Neuronal stem cell (in vitro differentiated cells): ENCODE results near the gene SLMAP.

Source experiments
- DNase-seq: peaks from one replicate; pipeline ENCODE4 v3.0.0-alpha.2; 2013; ENCODE audit warnings: low spot score
- H2AFZ ChIP-seq: one replicate; pipeline ENCODE4 v1.6.1; 2013; ENCODE audit warnings: mild to moderate bottlenecking, low read length, inconsistent platforms
- H2AK5ac ChIP-seq: 2 replicates; pipeline ENCODE4 v1.6.1; 2013; ENCODE audit warnings: low read depth, mild to moderate bottlenecking, inconsistent platforms, low read length, moderate library complexity, mixed read lengths
- H2BK120ac ChIP-seq: 2 replicates; pipeline ENCODE4 v1.6.1; 2013; ENCODE audit warnings: low read depth, mild to moderate bottlenecking, inconsistent platforms, low read length, moderate library complexity, mixed read lengths
- H2BK12ac ChIP-seq: one replicate; pipeline ENCODE4 v1.6.1; 2013; ENCODE audit warnings: low read length, inconsistent platforms
- H2BK15ac ChIP-seq: 2 replicates; pipeline ENCODE4 v1.6.1; 2013; ENCODE audit warnings: mild to moderate bottlenecking, low read length, inconsistent platforms, mixed read lengths
- H2BK5ac ChIP-seq: one replicate; pipeline ENCODE4 v1.6.1; 2013; ENCODE audit warnings: inconsistent platforms, mild to moderate bottlenecking, low read length, moderate library complexity
- H3K14ac ChIP-seq: one replicate; pipeline ENCODE4 v1.6.1; 2013; ENCODE audit warnings: low read length, inconsistent platforms
- H3K18ac ChIP-seq: 2 replicates; pipeline ENCODE4 v1.6.1; 2013; ENCODE audit warnings: low read length, inconsistent platforms
- H3K23ac ChIP-seq: 2 replicates; pipeline ENCODE4 v1.6.1; 2013; ENCODE audit warnings: low read depth, mild to moderate bottlenecking, mixed read lengths, low read length, inconsistent platforms; ENCODE audit not compliant: poor library complexity
- H3K27ac ChIP-seq: replicated peaks from 3 replicates; pipeline ENCODE4 v1.5.1; 2013; ENCODE audit warnings: low read length, inconsistent platforms
- H3K27me3 ChIP-seq, 3 experiments: 2 replicates each; pipeline ENCODE4 v1.6.1; 2013; ENCODE audit warnings: low read length in 3 of 3, mild to moderate bottlenecking in 2 of 3, inconsistent platforms in 1 of 3, low read depth in 1 of 3, mixed read lengths in 1 of 3, moderate library complexity in 1 of 3; ENCODE audit not compliant: control insufficient read depth in 3 of 3, insufficient read depth in 3 of 3
- H3K36me3 ChIP-seq, 2 donors: replicated peaks in 1 of 2; 2 replicates each; pipeline ENCODE4 v1.6.1; 2013; ENCODE audit warnings: low read length in 2 of 2; ENCODE audit not compliant: control insufficient read depth in 2 of 2, insufficient read depth in 2 of 2
- H3K4ac ChIP-seq: 2 replicates; pipeline ENCODE4 v1.6.1; 2013; ENCODE audit warnings: inconsistent platforms, mild to moderate bottlenecking, low read length, moderate library complexity
- H3K4me1 ChIP-seq, 2 donors: 1 replicate in 1 of 2; 2 replicates in 1 of 2; pipeline ENCODE4 v1.6.1; 2013; ENCODE audit warnings: low read length in 2 of 2, low read depth in 1 of 2; ENCODE audit not compliant: control insufficient read depth in 2 of 2, insufficient read depth in 1 of 2
- H3K4me2 ChIP-seq: one replicate; pipeline ENCODE4 v1.6.1; 2013; ENCODE audit warnings: mild to moderate bottlenecking, low read length, inconsistent platforms; ENCODE audit not compliant: insufficient read depth, poor library complexity, severe bottlenecking
- H3K4me3 ChIP-seq, 2 donors: 2 replicates each; pipeline ENCODE4 v1.5.1; 2013; ENCODE audit warnings: low read length in 2 of 2, mild to moderate bottlenecking in 2 of 2, inconsistent platforms in 1 of 2, moderate library complexity in 1 of 2
- H3K79me1 ChIP-seq: one replicate; pipeline ENCODE4 v1.6.1; 2013; ENCODE audit warnings: low read depth, mild to moderate bottlenecking, inconsistent platforms, low read length, moderate library complexity
- H3K9ac ChIP-seq: one replicate; pipeline ENCODE4 v1.6.1; 2013; ENCODE audit warnings: mild to moderate bottlenecking, low read depth, low read length, inconsistent platforms; ENCODE audit not compliant: poor library complexity
- H3K9me3 ChIP-seq, 2 donors: replicated peaks in 1 of 2; 2 replicates each; pipeline versions ENCODE3 to v1.6.1; 2013; ENCODE audit warnings: low read length in 2 of 2, mild to moderate bottlenecking in 2 of 2, inconsistent platforms in 1 of 2, low read depth in 1 of 2, mixed read lengths in 1 of 2, moderate library complexity in 1 of 2; ENCODE audit not compliant: control insufficient read depth in 2 of 2, insufficient read depth in 1 of 2
- H4K8ac ChIP-seq: one replicate; pipeline ENCODE4 v1.6.1; 2013; ENCODE audit warnings: low read depth, mild to moderate bottlenecking, inconsistent platforms, low read length, moderate library complexity
- H4K91ac ChIP-seq: one replicate; pipeline ENCODE4 v1.6.1; 2013; ENCODE audit warnings: low read length, low read depth, mild to moderate bottlenecking, inconsistent platforms; ENCODE audit not compliant: poor library complexity
- WGBS, 2 donors: extraction: QIAGEN DNeasy Blood & Tissue Kit; methylation state at CpG; one replicate each; pipeline ENCODE4 v1.1.7; 2013; ENCODE audit warnings: missing lambda C conversion rate in 2 of 2, mixed read lengths in 1 of 2; ENCODE audit not compliant: insufficient read length in 2 of 2, insufficient replicate concordance in 1 of 2; ENCODE audit errors: extremely low coverage in 2 of 2; 5-methylcytosine and 5-hydroxymethylcytosine counted together

The SLMAP gene

GRCh38 chr3:57768595-57768994, 12.5 kb downstream of the SLMAP start:
- H3K4me3 ChIP-seq, result no peak overlapping the region
- no peak for DNase-seq
- H2BK15ac ChIP-seq, result no peak overlapping the region
- no peak overlapping the region for H2BK120ac ChIP-seq
- H3K27ac ChIP-seq, result no peak overlapping the region
- no peak overlapping the region for H2AFZ ChIP-seq
- no CpG with 5 or more reads among the region's 3 CpGs for WGBS, 2 donors
- H2AK5ac ChIP-seq, result no peak overlapping the region
- no peak overlapping the region for H4K91ac ChIP-seq
- no peak overlapping the region for H2BK5ac ChIP-seq
- H3K27me3 ChIP-seq, result no peaks in the 10 kb centered on the region
- no peak overlapping the region for H4K8ac ChIP-seq
- no peaks in the 10 kb centered on the region for H3K4me1 ChIP-seq
- no peak overlapping the region for H3K14ac ChIP-seq
- H3K79me1 ChIP-seq, result no peaks in the 10 kb centered on the region
- H3K36me3 ChIP-seq, result peaks cover 0 to 18% of the 10 kb centered on the region in 2 donors
- no peak overlapping the region for H3K4ac ChIP-seq
- H3K9me3 ChIP-seq, result peaks cover 0 to 6% of the 10 kb centered on the region in 2 donors
- no peak overlapping the region for H2BK12ac ChIP-seq
- H3K4me2 ChIP-seq, result no peak overlapping the region
- no peak overlapping the region for H3K23ac ChIP-seq
- no peak overlapping the region for H3K18ac ChIP-seq
- H3K9ac ChIP-seq, result no peak overlapping the region

GRCh38 chr3:57770009-57770827, 14.1 kb downstream of the SLMAP start:
- DNase-seq, result no peak
- no peaks in the 10 kb centered on the region for H3K4me1 ChIP-seq
- no peak overlapping the region for H3K18ac ChIP-seq
- no peak overlapping the region for H4K91ac ChIP-seq
- whole genome bisulfite sequencing, 2 donors, result no CpG with 5 or more reads among the region's 4 CpGs
- no peak overlapping the region for H2AK5ac ChIP-seq
- no peak overlapping the region for H2BK15ac ChIP-seq
- no peak overlapping the region for H2AFZ ChIP-seq
- no peak overlapping the region for H2BK5ac ChIP-seq
- no peak overlapping the region for H3K4me2 ChIP-seq
- peaks cover 0 to 7% of the 10 kb centered on the region in 2 donors for H3K36me3 ChIP-seq
- H2BK120ac ChIP-seq, result no peak overlapping the region
- H3K9ac ChIP-seq, result no peak overlapping the region
- H3K27me3 ChIP-seq, result no peaks in the 10 kb centered on the region
- H3K4me3 ChIP-seq, result no peak overlapping the region
- H4K8ac ChIP-seq, result no peak overlapping the region
- no peak overlapping the region for H3K4ac ChIP-seq
- no peak overlapping the region for H3K27ac ChIP-seq
- peaks cover 0 to 3% of the 10 kb centered on the region in 2 donors for H3K9me3 ChIP-seq
- H3K79me1 ChIP-seq, result no peaks in the 10 kb centered on the region
- H2BK12ac ChIP-seq, result no peak overlapping the region
- no peak overlapping the region for H3K14ac ChIP-seq
- no peak overlapping the region for H3K23ac ChIP-seq

GRCh38 chr3:57772251-57772650, 16.1 kb downstream of the SLMAP start:
- H3K14ac ChIP-seq, result no peak overlapping the region
- H3K4ac ChIP-seq, result no peak overlapping the region
- H3K23ac ChIP-seq, result no peak overlapping the region
- no peak overlapping the region for H3K18ac ChIP-seq
- no peak overlapping the region for H4K8ac ChIP-seq
- no peak overlapping the region for H2BK12ac ChIP-seq
- no peak overlapping the region for H2BK120ac ChIP-seq
- no peak overlapping the region for H2AK5ac ChIP-seq
- H3K9me3 ChIP-seq, result no peaks in the 10 kb centered on the region
- H3K4me3 ChIP-seq, result no peak overlapping the region
- H2BK5ac ChIP-seq, result no peak overlapping the region
- H4K91ac ChIP-seq, result no peak overlapping the region
- no peaks in the 10 kb centered on the region for H3K36me3 ChIP-seq
- no peak overlapping the region for H2BK15ac ChIP-seq
- H2AFZ ChIP-seq, result no peak overlapping the region
- DNase-seq, result no peak
- no peaks in the 10 kb centered on the region for H3K79me1 ChIP-seq
- no peak overlapping the region for H3K4me2 ChIP-seq
- WGBS, 2 donors, result no CpG with 5 or more reads among the region's 4 CpGs
- no peak overlapping the region for H3K9ac ChIP-seq
- H3K27me3 ChIP-seq, result no peaks in the 10 kb centered on the region
- H3K27ac ChIP-seq, result no peak overlapping the region
- no peaks in the 10 kb centered on the region for H3K4me1 ChIP-seq

DNA sequence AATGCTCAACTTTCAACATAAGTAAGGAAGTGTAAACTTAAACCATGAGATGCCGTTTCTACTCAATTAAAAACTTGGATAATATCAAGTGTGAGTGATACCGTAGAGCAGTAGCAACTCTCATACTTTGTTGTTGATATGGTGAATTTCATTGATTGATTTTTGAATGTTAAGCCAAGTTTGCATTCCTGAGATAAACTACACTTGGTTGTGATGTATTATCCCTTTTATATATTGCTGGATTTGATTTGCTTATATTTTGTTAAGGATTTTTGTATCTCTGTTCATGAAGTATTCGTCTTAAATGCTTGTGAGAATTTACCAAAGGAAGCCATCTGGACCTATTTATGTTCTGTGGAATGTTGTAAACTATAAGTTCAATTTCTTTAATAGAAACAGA, 21.7 kb downstream of the SLMAP start:
- WGBS, 2 donors, result no CpG with 5 or more reads among the region's 3 CpGs

More for the DNA sequence above, 21.7 kb downstream of the SLMAP start:
- DNase-seq, result no peak
- Histone ChIP-seq H3K4me1 (no peaks in the 10 kb centered on the region), H3K14ac (no peak overlapping the region), H2BK120ac (no peak overlapping the region), H2AK5ac (no peak overlapping the region), H2AFZ (no peak overlapping the region), H2BK15ac (no peak overlapping the region), H3K18ac (no peak overlapping the region), H2BK5ac (no peak overlapping the region), H3K4ac (no peak overlapping the region), H3K36me3 (no peaks in the 10 kb centered on the region), H3K23ac (no peak overlapping the region), H2BK12ac (no peak overlapping the region), H3K9ac (no peak overlapping the region), H3K4me2 (no peak overlapping the region), H4K91ac (no peak overlapping the region), H4K8ac (no peak overlapping the region), H3K27me3 (no peaks in the 10 kb centered on the region), H3K4me3 (no peak overlapping the region), H3K79me1 (no peaks in the 10 kb centered on the region), H3K9me3 (no peaks in the 10 kb centered on the region), H3K27ac (no peak overlapping the region)
